ENCODE measurements around the gene RNF224.

The RNF224 gene

DNA sequence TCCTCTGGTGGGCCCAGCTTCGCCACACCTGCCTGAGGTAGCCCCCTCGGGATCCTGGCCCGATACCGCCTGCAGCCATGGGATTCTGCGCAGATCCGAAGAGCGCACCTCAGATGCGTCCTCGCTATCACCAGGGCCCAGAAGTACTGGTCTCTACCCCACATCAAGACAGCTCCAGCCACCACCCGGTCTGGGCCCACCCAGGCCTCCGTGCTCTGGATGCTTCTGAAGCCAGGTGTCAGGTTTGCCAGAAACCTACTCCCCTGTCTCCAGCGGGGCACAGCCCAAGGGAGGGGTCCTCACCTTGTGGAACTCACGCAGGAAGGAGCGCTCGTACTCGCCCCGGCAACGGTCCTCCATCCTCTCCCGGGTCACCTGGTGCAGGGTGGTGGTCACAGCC is 41.4 kb upstream of the RNF224 start:
- no peaks in the 10 kb centered on the region for H3K9me3 ChIP-seq (ENCODE audit: control insufficient read depth, low read length)
- peaks cover 51% of the 10 kb centered on the region for H3K36me3 ChIP-seq (ENCODE audit: control insufficient read depth, insufficient read depth, low read length)
- H3K4me1 ChIP-seq (ENCODE audit: control insufficient read depth, insufficient read depth, low read length, poor library complexity, severe bottlenecking): peaks cover 21% of the 10 kb centered on the region
- H3K27ac ChIP-seq (ENCODE audit: low read depth, low read length, severe bottlenecking): no peak overlapping the region
- no peak overlapping the region for H3K4me3 ChIP-seq (ENCODE audit: extremely low read depth, insufficient read depth, low read length, poor library complexity, severe bottlenecking)
- 97% methylated on average over 16 to 19 of the region's 19 CpGs for WGBS, 2 experiments (ENCODE audit: insufficient coverage in 2 of 2)

GRCh38 chr9:137186385-137186784 is 40.9 kb upstream of the RNF224 start:
- Histone ChIP-seq H3K4me1 (ENCODE audit: control insufficient read depth, insufficient read depth, low read length, poor library complexity, severe bottlenecking) (peaks cover 21% of the 10 kb centered on the region), H3K27ac (ENCODE audit: low read depth, low read length, severe bottlenecking) (no peak overlapping the region), H3K4me3 (ENCODE audit: extremely low read depth, insufficient read depth, low read length, poor library complexity, severe bottlenecking) (no peak overlapping the region), H3K9me3 (ENCODE audit: control insufficient read depth, low read length) (no peaks in the 10 kb centered on the region), H3K36me3 (ENCODE audit: control insufficient read depth, insufficient read depth, low read length) (peaks cover 51% of the 10 kb centered on the region)
- WGBS, 2 experiments (ENCODE audit: insufficient coverage in 2 of 2): 93 to 96% methylated on average over 5 to 6 of the region's 6 CpGs

GRCh38 chr9:137187386-137187785 is 39.9 kb upstream of the RNF224 start:
- WGBS, 2 experiments (ENCODE audit: insufficient coverage in 2 of 2): 89 to 95% methylated on average over 15 of the region's 15 CpGs
- Histone ChIP-seq H3K36me3 (ENCODE audit: control insufficient read depth, insufficient read depth, low read length) (peaks cover 51% of the 10 kb centered on the region), H3K4me1 (ENCODE audit: control insufficient read depth, insufficient read depth, low read length, poor library complexity, severe bottlenecking) (peaks cover 21% of the 10 kb centered on the region), H3K9me3 (ENCODE audit: control insufficient read depth, low read length) (no peaks in the 10 kb centered on the region), H3K27ac (ENCODE audit: low read depth, low read length, severe bottlenecking) (no peak overlapping the region), H3K4me3 (ENCODE audit: extremely low read depth, insufficient read depth, low read length, poor library complexity, severe bottlenecking) (peak overlapping the region; percentile 91)

DNA sequence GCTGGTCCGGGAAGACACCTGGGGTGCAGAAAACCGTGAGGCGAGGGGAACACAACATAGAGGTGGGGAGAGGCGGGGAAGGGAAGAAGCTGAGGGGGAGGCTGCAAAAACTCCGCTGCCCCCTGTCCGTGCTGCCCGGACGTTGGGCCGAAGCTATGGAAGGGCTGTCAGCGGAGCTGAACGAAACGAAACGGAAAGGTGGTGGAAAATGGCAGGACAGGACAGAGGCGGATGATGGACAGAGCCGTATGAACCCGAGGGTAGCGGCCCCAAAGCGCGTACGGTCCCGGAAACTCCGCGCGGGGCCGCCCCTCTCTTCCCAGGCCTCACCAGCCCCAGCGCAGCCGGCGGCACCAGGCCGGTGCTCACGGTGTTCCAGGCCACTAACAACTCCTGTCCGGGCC is 39.2 kb upstream of the RNF224 start:
- Histone ChIP-seq H3K4me3 (ENCODE audit: extremely low read depth, insufficient read depth, low read length, poor library complexity, severe bottlenecking) (peak overlapping the region; percentile 91), H3K9me3 (ENCODE audit: control insufficient read depth, low read length) (no peaks in the 10 kb centered on the region), H3K4me1 (ENCODE audit: control insufficient read depth, insufficient read depth, low read length, poor library complexity, severe bottlenecking) (peaks cover 21% of the 10 kb centered on the region), H3K36me3 (ENCODE audit: control insufficient read depth, insufficient read depth, low read length) (peaks cover 46% of the 10 kb centered on the region), H3K27ac (ENCODE audit: low read depth, low read length, severe bottlenecking) (peak overlapping the region; percentile 94)
- WGBS, 2 experiments (ENCODE audit: insufficient coverage in 2 of 2): 0 to 1% methylated on average over 22 to 29 of the region's 31 CpGs

DNA sequence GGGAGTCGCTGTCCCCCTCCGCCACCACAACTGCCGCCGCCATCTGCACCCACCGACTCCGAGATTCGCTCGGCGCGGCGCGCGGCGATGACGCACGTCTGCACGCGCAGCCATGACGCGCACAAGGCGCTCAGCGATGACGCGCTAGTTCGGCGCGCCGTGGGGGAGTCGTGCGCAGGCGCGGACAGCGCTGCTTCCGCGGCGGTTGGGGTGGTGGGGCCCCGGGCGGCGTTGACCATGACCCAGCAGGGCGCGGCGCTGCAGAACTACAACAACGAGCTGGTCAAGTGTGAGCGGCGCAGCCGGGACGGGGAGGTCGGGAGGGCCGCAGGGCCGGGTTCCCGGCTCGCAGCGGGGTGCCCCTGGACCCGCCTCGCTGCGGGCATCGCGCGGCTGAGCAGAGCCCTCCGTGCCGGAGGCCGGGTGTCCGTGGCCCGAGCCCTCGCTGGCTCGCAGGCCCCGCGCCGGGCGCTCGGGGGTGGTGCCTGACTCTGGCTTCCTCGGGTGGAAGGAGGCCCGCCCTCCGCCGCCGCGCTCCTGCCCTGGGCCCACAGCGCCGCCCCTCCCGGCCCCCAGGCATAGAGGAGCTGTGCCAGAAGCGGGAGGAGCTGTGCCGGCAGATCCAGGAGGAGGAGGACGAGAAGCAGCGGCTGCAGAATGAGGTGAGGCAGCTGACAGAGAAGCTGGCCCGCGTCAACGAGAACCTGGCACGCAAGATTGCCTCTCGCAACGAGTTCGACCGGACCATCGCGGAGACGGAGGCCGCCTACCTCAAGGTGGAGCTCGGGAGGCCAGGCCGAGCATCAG is 38.6 kb upstream of the RNF224 start, which contains the start of the genes ANAPC2 and SSNA1:
Gene ANAPC2, minus strand, starts transcription at position 71 of the 807 bp plus-strand sequence. Its CDS starts 28 bp downstream, at position 43.
Gene SSNA1, plus strand, starts transcription at position 187 of the 807 bp plus-strand sequence. Its CDS starts 51 bp downstream, at position 238.
- peak within 1 kb of the TSS; percentile 94 for H3K27ac ChIP-seq (ENCODE audit: low read depth, low read length, severe bottlenecking)
- peak within 1 kb of the TSS; percentile 91 for H3K4me3 ChIP-seq (ENCODE audit: extremely low read depth, insufficient read depth, low read length, poor library complexity, severe bottlenecking)
- H3K4me1 ChIP-seq (ENCODE audit: control insufficient read depth, insufficient read depth, low read length, poor library complexity, severe bottlenecking): peaks cover 21% of the 10 kb centered on the region
- no peaks in the 10 kb centered on the region for H3K9me3 ChIP-seq (ENCODE audit: control insufficient read depth, low read length)
- WGBS, 2 experiments (ENCODE audit: insufficient coverage in 2 of 2): 0 to 1% methylated on average over 77 to 94 of the region's 98 CpGs
- peaks cover 42% of the 10 kb centered on the region for H3K36me3 ChIP-seq (ENCODE audit: control insufficient read depth, insufficient read depth, low read length)

GRCh38 chr9:137189297-137190295 is 37.7 kb upstream of the RNF224 start:
- peaks cover 39% of the 10 kb centered on the region for H3K36me3 ChIP-seq (ENCODE audit: control insufficient read depth, insufficient read depth, low read length)
- H3K4me3 ChIP-seq (ENCODE audit: extremely low read depth, insufficient read depth, low read length, poor library complexity, severe bottlenecking): peak overlapping the region; percentile 91
- H3K4me1 ChIP-seq (ENCODE audit: control insufficient read depth, insufficient read depth, low read length, poor library complexity, severe bottlenecking): peaks cover 21% of the 10 kb centered on the region
- 54 to 56% methylated on average over 18 to 21 of the region's 23 CpGs for WGBS, 2 experiments (ENCODE audit: insufficient coverage in 2 of 2)
- no peaks in the 10 kb centered on the region for H3K9me3 ChIP-seq (ENCODE audit: control insufficient read depth, low read length)
- H3K27ac ChIP-seq (ENCODE audit: low read depth, low read length, severe bottlenecking): peak overlapping the region; percentile 94

DNA sequence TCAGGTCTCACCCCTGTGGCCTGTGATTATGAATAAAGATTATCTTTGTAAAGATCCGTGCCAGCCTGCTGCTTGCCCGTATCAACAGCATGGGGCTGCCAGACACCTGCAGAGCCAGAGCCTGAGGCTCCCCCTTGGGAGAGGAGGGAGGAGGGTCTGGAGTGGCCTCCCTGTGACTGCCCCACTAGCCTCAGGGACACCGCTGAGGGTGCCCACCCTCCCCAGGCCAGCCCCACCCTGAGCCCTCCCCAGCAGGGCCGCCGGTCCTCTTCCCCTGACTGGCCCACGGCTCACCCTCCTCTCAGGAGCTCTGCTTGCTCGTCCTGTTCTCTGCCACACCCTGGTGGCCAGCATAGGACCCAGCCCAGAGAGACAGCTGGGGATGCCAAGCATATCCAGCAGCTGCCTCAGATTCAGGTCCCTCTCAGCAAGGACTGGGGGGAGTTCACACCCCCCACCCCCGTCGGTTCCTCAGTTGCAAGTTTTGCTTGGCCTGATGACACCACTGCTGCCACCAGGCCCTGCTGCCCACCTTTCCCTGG is 36.9 kb upstream of the RNF224 start:
- peaks cover 39% of the 10 kb centered on the region for H3K36me3 ChIP-seq (ENCODE audit: control insufficient read depth, insufficient read depth, low read length)
- H3K4me3 ChIP-seq (ENCODE audit: extremely low read depth, insufficient read depth, low read length, poor library complexity, severe bottlenecking): no peak overlapping the region
- no peak overlapping the region for H3K27ac ChIP-seq (ENCODE audit: low read depth, low read length, severe bottlenecking)
- no peaks in the 10 kb centered on the region for H3K9me3 ChIP-seq (ENCODE audit: control insufficient read depth, low read length)
- H3K4me1 ChIP-seq (ENCODE audit: control insufficient read depth, insufficient read depth, low read length, poor library complexity, severe bottlenecking): peaks cover 21% of the 10 kb centered on the region
- WGBS, 2 experiments (ENCODE audit: insufficient coverage in 2 of 2): 91 to 100% methylated on average over 2 to 7 of the region's 9 CpGs

DNA sequence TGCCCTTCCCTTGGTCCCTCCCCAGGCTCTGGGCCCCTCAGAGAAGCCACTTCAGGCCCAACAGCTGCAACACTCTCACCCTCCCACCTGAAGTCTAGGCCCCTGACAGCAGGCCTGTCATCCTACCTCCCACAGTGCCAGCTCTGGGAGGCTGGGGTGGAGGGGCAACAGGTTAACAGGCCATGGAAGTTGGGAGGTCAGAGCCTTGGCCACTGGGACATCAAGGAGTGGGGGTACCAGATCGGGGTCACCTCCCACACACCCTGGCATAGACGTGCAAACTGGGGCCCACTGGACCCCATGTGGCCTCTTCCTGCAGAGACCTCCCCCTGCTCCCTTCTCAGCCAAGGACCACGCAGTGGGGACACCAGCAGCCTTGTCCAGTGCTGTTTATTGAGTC is 36.1 kb upstream of the RNF224 start:
- H3K4me3 ChIP-seq (ENCODE audit: extremely low read depth, insufficient read depth, low read length, poor library complexity, severe bottlenecking): no peak overlapping the region
- 100% methylated on average over 1 to 3 of the region's 3 CpGs for whole genome bisulfite sequencing, 2 experiments (ENCODE audit: insufficient coverage in 2 of 2)
- no peak overlapping the region for H3K27ac ChIP-seq (ENCODE audit: low read depth, low read length, severe bottlenecking)
- peaks cover 21% of the 10 kb centered on the region for H3K4me1 ChIP-seq (ENCODE audit: control insufficient read depth, insufficient read depth, low read length, poor library complexity, severe bottlenecking)
- no peaks in the 10 kb centered on the region for H3K9me3 ChIP-seq (ENCODE audit: control insufficient read depth, low read length)
- peaks cover 31% of the 10 kb centered on the region for H3K36me3 ChIP-seq (ENCODE audit: control insufficient read depth, insufficient read depth, low read length)

DNA sequence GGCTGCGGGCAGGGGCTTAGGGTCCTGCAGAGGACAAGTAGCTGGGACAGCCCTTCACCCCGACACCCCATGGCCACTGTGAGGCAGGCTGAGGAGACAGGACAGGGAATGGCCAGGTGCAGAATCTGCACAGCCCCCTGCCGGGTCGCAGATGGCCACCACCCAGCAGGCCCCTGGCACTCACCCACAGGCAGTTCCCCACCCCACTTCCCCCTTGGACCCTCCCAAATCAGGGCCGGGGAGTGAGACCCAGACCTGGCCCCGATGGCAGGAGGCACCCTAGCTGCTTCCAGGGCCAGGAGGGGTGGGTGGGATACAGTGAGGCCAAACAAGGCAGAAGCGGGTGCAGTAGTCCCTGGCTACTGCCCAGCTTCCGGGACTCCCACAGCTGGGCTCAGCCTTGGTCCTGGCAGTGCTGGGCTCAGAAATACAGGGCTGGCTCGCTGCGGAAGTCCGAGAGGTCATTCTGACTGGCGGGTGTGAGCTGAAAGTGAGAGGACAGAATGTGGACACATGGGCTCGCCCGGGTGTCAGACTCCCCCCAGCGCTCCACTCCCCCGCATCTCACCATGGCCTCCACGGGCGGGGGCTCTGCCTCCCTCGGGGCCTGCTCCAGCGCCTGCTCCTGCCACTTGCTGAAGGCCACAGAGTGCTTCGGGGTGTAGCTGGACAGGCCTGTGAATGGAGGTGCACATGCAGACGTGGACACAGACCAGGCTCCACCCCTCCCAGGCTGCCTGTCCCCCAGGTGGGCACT is 35.4 kb upstream of the RNF224 start:
- Histone ChIP-seq H3K36me3 (ENCODE audit: control insufficient read depth, insufficient read depth, low read length) (peaks cover 26% of the 10 kb centered on the region), H3K27ac (ENCODE audit: low read depth, low read length, severe bottlenecking) (no peak overlapping the region)
- 94 to 95% methylated on average over 10 to 17 of the region's 22 CpGs for WGBS, 2 experiments (ENCODE audit: insufficient coverage in 2 of 2)

DNA sequence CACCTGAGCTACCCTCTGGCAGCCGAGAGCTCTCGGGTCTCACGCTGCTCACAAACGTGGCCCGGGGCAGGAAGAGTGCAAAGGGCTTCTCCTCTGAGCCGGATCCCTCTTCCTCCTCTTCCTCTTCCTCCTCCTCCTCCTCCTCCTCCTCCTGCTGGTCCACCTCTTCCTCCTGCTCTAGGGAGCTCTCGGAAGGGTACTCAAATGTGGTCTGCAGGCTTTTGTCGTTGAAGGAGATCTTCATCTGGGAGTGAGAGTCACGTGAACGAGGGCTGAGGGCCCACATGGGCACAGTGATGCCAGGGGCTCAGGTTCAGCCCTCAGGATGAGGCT is 34.9 kb upstream of the RNF224 start:
- Histone ChIP-seq H3K36me3 (ENCODE audit: control insufficient read depth, insufficient read depth, low read length) (peaks cover 20% of the 10 kb centered on the region), H3K27ac (ENCODE audit: low read depth, low read length, severe bottlenecking) (no peak overlapping the region), H3K4me3 (ENCODE audit: extremely low read depth, insufficient read depth, low read length, poor library complexity, severe bottlenecking) (no peak overlapping the region), H3K9me3 (ENCODE audit: control insufficient read depth, low read length) (no peaks in the 10 kb centered on the region), H3K4me1 (ENCODE audit: control insufficient read depth, insufficient read depth, low read length, poor library complexity, severe bottlenecking) (peaks cover 16% of the 10 kb centered on the region)
- WGBS, 2 experiments (ENCODE audit: insufficient coverage in 2 of 2): 91 to 100% methylated on average over 4 to 9 of the region's 10 CpGs

More for the DNA sequence above, 35.4 kb upstream of the RNF224 start:
- H3K4me3 ChIP-seq (ENCODE audit: extremely low read depth, insufficient read depth, low read length, poor library complexity, severe bottlenecking): no peak overlapping the region
- peaks cover 21% of the 10 kb centered on the region for H3K4me1 ChIP-seq (ENCODE audit: control insufficient read depth, insufficient read depth, low read length, poor library complexity, severe bottlenecking)
- H3K9me3 ChIP-seq (ENCODE audit: control insufficient read depth, low read length): no peaks in the 10 kb centered on the region
